Mesenchymal stem cell (in vitro differentiated cells and primary cell): ENCODE results near the gene PKDCC.
A peak's percentile ranks its signal among the peaks of the same experiment; 100 is the strongest.
"Not testable (repeated sequence)": the region's sequence is repeated elsewhere in the genome, so short reads cannot be mapped to it uniquely, and the experiment has no call there.

Source experiments
- DNase-seq: peaks from one replicate; pipeline ENCODE4 v3.0.0-alpha.2; 2013
- H2AFZ ChIP-seq: one replicate; pipeline ENCODE4 v1.6.1; 2013; ENCODE audit warnings: low read depth, mild to moderate bottlenecking, control low read depth, inconsistent platforms, low read length, moderate library complexity
- H2AK5ac ChIP-seq: 2 replicates; pipeline ENCODE4 v1.6.1; 2013; ENCODE audit warnings: low read length, moderate library complexity, mild to moderate bottlenecking, inconsistent platforms; ENCODE audit not compliant: severe bottlenecking
- H2BK120ac ChIP-seq: one replicate; pipeline ENCODE4 v1.6.1; 2013; ENCODE audit warnings: low read depth, mild to moderate bottlenecking, inconsistent platforms, low read length, moderate library complexity
- H2BK12ac ChIP-seq, 2 experiments: one replicate each; pipeline ENCODE4 v1.6.1; 2013; ENCODE audit warnings: inconsistent platforms in 2 of 2, low read length in 2 of 2, mild to moderate bottlenecking in 2 of 2, moderate library complexity in 2 of 2, control low read depth in 1 of 2
- H2BK15ac ChIP-seq: one replicate; pipeline ENCODE4 v1.6.1; 2013; ENCODE audit warnings: mild to moderate bottlenecking, low read depth, inconsistent platforms; ENCODE audit not compliant: poor library complexity, severe bottlenecking
- H2BK5ac ChIP-seq: 2 replicates; pipeline ENCODE4 v1.6.1; 2013; ENCODE audit warnings: low read depth, mild to moderate bottlenecking, low read length, control low read depth, inconsistent platforms; ENCODE audit not compliant: poor library complexity, severe bottlenecking
- H3K14ac ChIP-seq, 2 experiments: one replicate each; pipeline ENCODE4 v1.6.1; 2013; ENCODE audit warnings: inconsistent platforms in 2 of 2, low read length in 2 of 2, control low read depth in 1 of 2, mild to moderate bottlenecking in 1 of 2, moderate library complexity in 1 of 2
- H3K18ac ChIP-seq, 2 experiments: one replicate each; pipeline ENCODE4 v1.6.1; 2013; ENCODE audit warnings: inconsistent platforms in 2 of 2, low read length in 2 of 2, control low read depth in 1 of 2, low read depth in 1 of 2, mild to moderate bottlenecking in 1 of 2
- H3K23ac ChIP-seq, 2 experiments: one replicate each; pipeline ENCODE4 v1.6.1; 2013; ENCODE audit warnings: inconsistent platforms in 2 of 2, low read length in 2 of 2, mild to moderate bottlenecking in 2 of 2, moderate library complexity in 2 of 2, control low read depth in 1 of 2
- H3K27ac ChIP-seq: 2 replicates; pipeline ENCODE4 v1.5.1; 2013; ENCODE audit warnings: mild to moderate bottlenecking, moderate library complexity, low read length, control low read depth, inconsistent platforms; ENCODE audit not compliant: poor library complexity, severe bottlenecking
- H3K27me3 ChIP-seq, 2 experiments: 2 replicates each; pipeline versions ENCODE4 v1.6.1 to v1.7.0; 2013; ENCODE audit warnings: low read length in 2 of 2, mild to moderate bottlenecking in 2 of 2, moderate library complexity in 2 of 2, control low read depth in 1 of 2, inconsistent platforms in 1 of 2; ENCODE audit not compliant: control insufficient read depth in 1 of 2, insufficient read depth in 1 of 2
- H3K36me3 ChIP-seq, 2 experiments: 2 replicates each; pipeline versions ENCODE4 v1.6.1 to v1.7.0; 2013; ENCODE audit warnings: low read length in 2 of 2, control low read depth in 1 of 2, inconsistent platforms in 1 of 2, low read depth in 1 of 2, mild to moderate bottlenecking in 1 of 2; ENCODE audit not compliant: insufficient read depth in 2 of 2, control insufficient read depth in 1 of 2
- H3K4ac ChIP-seq, 2 experiments: one replicate each; pipeline ENCODE4 v1.6.1; 2013; ENCODE audit warnings: inconsistent platforms in 2 of 2, low read length in 2 of 2, mild to moderate bottlenecking in 2 of 2, moderate library complexity in 2 of 2, control low read depth in 1 of 2, low read depth in 1 of 2
- H3K4me1 ChIP-seq: 2 replicates; pipeline ENCODE4 v1.6.1; 2013; ENCODE audit warnings: low read depth, low read length, control low read depth; ENCODE audit not compliant: control insufficient read depth, insufficient read depth
- H3K4me2 ChIP-seq: 2 replicates; pipeline ENCODE4 v1.6.1; 2013; ENCODE audit warnings: low read length, mild to moderate bottlenecking, inconsistent platforms; ENCODE audit not compliant: poor library complexity, severe bottlenecking
- H3K4me3 ChIP-seq, 2 experiments: 2 replicates each; pipeline versions ENCODE4 v1.5.1 to v1.7.0; 2013; ENCODE audit warnings: low read length in 2 of 2, mild to moderate bottlenecking in 2 of 2, control low read depth in 1 of 2, low read depth in 1 of 2; ENCODE audit not compliant: insufficient read depth in 1 of 2
- H3K79me1 ChIP-seq: replicated peaks from 2 replicates; pipeline ENCODE4 v1.6.1; 2013; ENCODE audit warnings: mild to moderate bottlenecking, control low read depth, low read length, inconsistent platforms; ENCODE audit not compliant: poor library complexity, severe bottlenecking
- H3K9ac ChIP-seq: 2 replicates; pipeline ENCODE4 v1.7.0; 2013; ENCODE audit warnings: mild to moderate bottlenecking, low read length, moderate library complexity
- H3K9me3 ChIP-seq: 2 replicates; pipeline ENCODE4 v1.7.0; 2013; ENCODE audit warnings: mild to moderate bottlenecking, low read length; ENCODE audit not compliant: control insufficient read depth
- H4K8ac ChIP-seq: one replicate; pipeline ENCODE4 v1.6.1; 2013; ENCODE audit warnings: inconsistent platforms, mild to moderate bottlenecking, low read length, moderate library complexity
- H4K91ac ChIP-seq: one replicate; pipeline ENCODE4 v1.6.1; 2013; ENCODE audit warnings: mild to moderate bottlenecking, low read length, inconsistent platforms
- WGBS: methylation state at CpG from one replicate; pipeline ENCODE4 v1.1.7; 2013; ENCODE audit warnings: mixed read lengths; 5-methylcytosine and 5-hydroxymethylcytosine counted together

Gene PKDCC

DNA sequence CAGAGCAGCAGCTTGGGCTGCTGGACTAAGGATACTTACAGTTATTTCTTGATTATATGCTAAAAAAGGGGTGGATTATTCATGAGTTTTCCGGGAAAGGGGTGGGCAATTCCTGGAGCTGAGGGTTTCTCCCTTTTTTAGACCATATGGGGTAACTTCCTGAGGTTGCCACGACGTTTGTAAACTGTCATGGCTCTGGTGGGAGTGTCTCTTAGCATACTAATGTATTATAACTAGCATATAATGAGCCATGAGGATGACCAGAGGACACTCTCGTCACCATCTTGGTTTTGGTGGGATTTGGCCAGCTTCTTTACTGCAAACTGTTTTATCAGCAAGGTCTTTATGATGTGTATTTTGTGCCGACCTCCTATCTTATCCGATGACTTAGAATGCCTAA, 13.7 kb upstream of the PKDCC start:
- peaks cover 13% of the 10 kb centered on the region for H3K4me1 ChIP-seq
- not testable (repeated sequence) for H2BK5ac ChIP-seq, H2AK5ac ChIP-seq, H3K4ac ChIP-seq, H3K79me1 ChIP-seq, H3K27ac ChIP-seq, H2BK12ac ChIP-seq, H3K36me3 ChIP-seq, H3K4me3 ChIP-seq, H3K4me2 ChIP-seq, H3K9ac ChIP-seq, H2BK15ac ChIP-seq, H3K9me3 ChIP-seq, DNase-seq, H3K14ac ChIP-seq, H4K8ac ChIP-seq, H4K91ac ChIP-seq, H3K23ac ChIP-seq, H2AFZ ChIP-seq, H2BK120ac ChIP-seq, H3K18ac ChIP-seq
- 81% methylated on average over 4 of the region's 6 CpGs for WGBS
- peaks cover 0 to 15% of the 10 kb centered on the region in 2 experiments for H3K27me3 ChIP-seq

DNA sequence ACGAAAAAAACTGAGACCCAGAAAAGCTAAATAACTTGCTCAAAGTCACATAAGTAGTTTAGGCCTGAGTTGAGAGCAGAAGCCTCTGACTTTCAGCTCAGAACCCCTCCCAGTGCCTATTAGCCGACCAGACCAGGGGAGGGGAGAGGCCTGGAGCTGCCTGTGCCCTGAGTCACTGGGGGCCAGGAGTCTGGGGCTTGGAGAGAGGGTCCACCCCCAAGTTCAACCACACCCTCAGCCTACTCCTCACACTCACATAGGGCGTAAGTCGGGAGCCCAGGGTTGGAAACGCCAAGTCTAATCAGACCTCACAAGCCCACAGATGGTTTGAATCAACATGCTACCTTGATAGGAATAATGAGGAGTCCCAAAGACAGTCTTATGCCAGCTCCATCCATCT, 12.6 kb upstream of the PKDCC start:
- no peak overlapping the region for H2BK120ac ChIP-seq
- no peaks in the 10 kb centered on the region for H3K9me3 ChIP-seq
- peaks cover 0 to 13% of the 10 kb centered on the region in 2 experiments for H3K27me3 ChIP-seq
- DNase-seq: no peak
- no peak overlapping the region for H2BK5ac ChIP-seq
- H3K4ac ChIP-seq: no peak overlapping the region
- WGBS: 74% methylated on average over 4 of the region's 5 CpGs
- H2AFZ ChIP-seq: no peak overlapping the region
- no peak overlapping the region for H3K4me2 ChIP-seq
- H3K18ac ChIP-seq: no peak overlapping the region
- no peaks in the 10 kb centered on the region for H3K79me1 ChIP-seq
- H2BK15ac ChIP-seq: no peak overlapping the region
- H3K23ac ChIP-seq: no peak overlapping the region
- peak overlapping the region in 1 of 2 experiments; percentile 39 for H2BK12ac ChIP-seq
- H3K14ac ChIP-seq: no peak overlapping the region
- no peak overlapping the region for H3K27ac ChIP-seq
- no peak overlapping the region for H4K8ac ChIP-seq
- H3K4me3 ChIP-seq: no peak overlapping the region
- H4K91ac ChIP-seq: no peak overlapping the region
- H3K36me3 ChIP-seq: no peaks in the 10 kb centered on the region
- H3K4me1 ChIP-seq: peaks cover 7% of the 10 kb centered on the region
- H3K9ac ChIP-seq: no peak overlapping the region
- H2AK5ac ChIP-seq: no peak overlapping the region

DNA sequence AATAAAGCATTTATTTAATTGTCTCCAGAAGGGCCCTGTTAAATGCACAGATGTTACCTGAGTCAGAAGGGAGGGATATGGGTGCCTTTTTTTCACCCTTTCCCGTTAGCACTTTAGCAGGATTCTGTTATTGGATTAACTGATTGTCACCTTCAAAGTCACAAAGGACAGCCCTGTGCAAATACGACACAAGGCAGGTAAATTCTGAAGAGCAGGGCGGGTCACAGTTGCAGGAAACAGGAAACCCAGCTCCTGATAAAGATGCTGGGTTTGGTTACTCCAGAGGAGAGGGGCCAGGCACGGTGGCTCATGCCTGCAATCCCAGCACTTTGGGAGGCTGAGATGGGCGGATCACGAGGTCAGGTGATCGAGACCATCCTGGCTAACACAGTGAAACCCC, 11.4 kb upstream of the PKDCC start:
- no peak overlapping the region for H2BK12ac ChIP-seq
- no peak overlapping the region for H4K8ac ChIP-seq
- H3K4ac ChIP-seq: no peak overlapping the region
- peaks cover 0 to 9% of the 10 kb centered on the region in 2 experiments for H3K27me3 ChIP-seq
- H2AK5ac ChIP-seq: no peak overlapping the region
- H3K4me2 ChIP-seq: no peak overlapping the region
- no peak overlapping the region for H3K18ac ChIP-seq
- H3K9me3 ChIP-seq: no peaks in the 10 kb centered on the region
- peaks cover 4% of the 10 kb centered on the region for H3K4me1 ChIP-seq
- no peak overlapping the region for H3K14ac ChIP-seq
- WGBS: 80% methylated on average over 3 of the region's 7 CpGs
- no peak overlapping the region for H2BK120ac ChIP-seq
- H4K91ac ChIP-seq: no peak overlapping the region
- H2BK5ac ChIP-seq: no peak overlapping the region
- no peaks in the 10 kb centered on the region for H3K36me3 ChIP-seq
- H3K9ac ChIP-seq: no peak overlapping the region
- no peak for DNase-seq
- no peak overlapping the region for H3K4me3 ChIP-seq
- no peak overlapping the region for H3K27ac ChIP-seq
- H2AFZ ChIP-seq: no peak overlapping the region
- no peak overlapping the region for H3K23ac ChIP-seq
- H2BK15ac ChIP-seq: no peak overlapping the region
- H3K79me1 ChIP-seq: no peaks in the 10 kb centered on the region

DNA sequence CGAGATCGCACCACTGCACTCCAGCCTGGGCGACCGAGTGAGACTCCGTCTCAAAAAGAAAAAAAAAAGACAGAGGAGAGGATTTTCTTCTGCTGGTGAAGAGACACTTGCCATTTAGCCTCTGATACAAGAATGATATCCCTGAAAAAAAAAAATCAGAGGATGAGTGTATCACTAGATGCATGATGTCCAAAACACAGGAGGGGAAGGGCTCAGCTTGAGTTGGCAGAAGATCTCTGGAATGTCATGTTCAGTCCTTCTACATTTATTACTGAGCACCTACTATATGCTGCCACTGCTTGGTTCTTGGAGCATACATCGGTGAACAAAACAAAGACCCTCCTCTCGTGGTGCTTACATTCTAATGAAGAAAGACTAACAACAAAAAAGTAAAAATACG, 10.9 kb upstream of the PKDCC start:
- no peak overlapping the region for H2BK15ac ChIP-seq
- no peak overlapping the region for H2AK5ac ChIP-seq
- no peak overlapping the region for H2AFZ ChIP-seq
- H4K8ac ChIP-seq: no peak overlapping the region
- WGBS: 96% methylated on average over 8 of the region's 8 CpGs
- H3K27ac ChIP-seq: no peak overlapping the region
- H3K9me3 ChIP-seq: no peaks in the 10 kb centered on the region
- no peak overlapping the region for H2BK12ac ChIP-seq
- no peaks in the 10 kb centered on the region for H3K79me1 ChIP-seq
- no peak overlapping the region for H2BK5ac ChIP-seq
- H3K36me3 ChIP-seq: no peaks in the 10 kb centered on the region
- H3K4me2 ChIP-seq: no peak overlapping the region
- no peak overlapping the region for H4K91ac ChIP-seq
- H3K4me3 ChIP-seq: no peak overlapping the region
- peaks cover under 1 to 15% of the 10 kb centered on the region in 2 experiments for H3K27me3 ChIP-seq
- no peak overlapping the region for H3K9ac ChIP-seq
- no peak overlapping the region for H3K14ac ChIP-seq
- no peak overlapping the region for H2BK120ac ChIP-seq
- no peak overlapping the region for H3K18ac ChIP-seq
- H3K4me1 ChIP-seq: peaks cover 3% of the 10 kb centered on the region
- H3K23ac ChIP-seq: no peak overlapping the region
- H3K4ac ChIP-seq: no peak overlapping the region
- no peak for DNase-seq
